GM12891 (cell line): Measurements from ENCODE around the gene WDR1.

ENCODE experiments used
- PAX5 ChIP-seq: IDR thresholded peaks from 2 replicates; pipeline ENCODE4 v1.6.1; 2011; ENCODE audit warnings: low read length, moderate library complexity, mild to moderate bottlenecking; ENCODE audit not compliant: insufficient read depth, severe bottlenecking
- POLR2A ChIP-seq: IDR thresholded peaks from 2 replicates; pipeline ENCODE4 v1.6.1; 2011; ENCODE audit warnings: low read depth, low read length, control low read depth
- POLR2AphosphoS5 ChIP-seq: IDR thresholded peaks from 2 replicates; pipeline ENCODE4 v1.6.1; 2011; ENCODE audit warnings: low read depth, low read length, control low read depth
- POU2F2 ChIP-seq: IDR thresholded peaks from 2 replicates; pipeline ENCODE4 v1.6.1; 2011; ENCODE audit warnings: low read depth, mild to moderate bottlenecking, control low read depth, low read length, moderate library complexity
- SPI1 ChIP-seq: IDR thresholded peaks from 2 replicates; pipeline ENCODE4 v1.6.1; 2011; ENCODE audit warnings: low read depth, low read length, control low read depth
- TAF1 ChIP-seq: IDR thresholded peaks from 2 replicates; pipeline ENCODE4 v1.6.1; 2011; ENCODE audit warnings: low read depth, low read length, control low read depth

DNA sequence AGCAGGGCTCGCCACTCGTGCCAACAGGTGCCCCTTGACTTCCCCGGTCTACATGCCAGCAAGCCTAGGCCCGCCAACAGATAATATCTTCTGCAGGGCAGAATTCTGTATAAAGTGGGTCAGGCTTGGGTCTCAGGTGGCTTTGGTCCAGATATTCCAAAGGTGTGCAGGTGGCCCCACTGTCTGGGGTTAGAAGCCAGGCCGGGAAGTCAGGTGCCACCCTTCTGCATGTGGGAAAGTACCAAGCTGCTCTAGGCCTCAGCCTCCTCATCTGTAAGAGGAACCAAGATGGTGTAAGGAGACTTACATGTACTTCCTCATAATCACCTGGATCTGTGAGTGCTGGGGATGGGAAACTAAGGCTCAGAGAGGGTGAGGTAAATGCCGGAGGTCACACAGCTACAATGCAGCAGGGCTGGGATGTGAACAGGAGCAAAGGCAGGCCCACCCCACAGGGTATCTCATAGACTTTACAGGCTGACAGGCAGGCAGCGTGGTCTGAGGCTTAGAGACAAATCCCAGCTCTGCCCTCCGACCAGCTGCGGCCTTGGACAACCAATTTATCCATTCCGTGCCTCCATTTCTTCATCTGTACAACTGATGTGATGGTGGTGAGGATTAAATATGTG lies 35.9 kb downstream of the WDR1 start:
- TF ChIP-seq POLR2AphosphoS5 (no peak; the same call in 1 of the 2 replicates), POLR2A (no peak), SPI1 (no peak), PAX5 (no peak), TAF1 (no peak), POU2F2 (no peak)
